GM12892 (cell line): Measurements from ENCODE around the gene ALDH3A2.

Experiments
- DNase-seq: peaks from one replicate; pipeline ENCODE4 v3.0.0; 2011; ENCODE audit not compliant: insufficient read length
- FAIRE-seq: peaks from 2 replicates; lab custom pipeline; 2011; peaks lifted over from hg19 to GRCh38; lab: Jason Lieb, UNC
- POLR2A ChIP-seq: IDR thresholded peaks from 2 replicates; pipeline ENCODE4 v1.6.1; 2011; ENCODE audit warnings: low read depth, low read length, control low read depth
- POLR2AphosphoS5 ChIP-seq: IDR thresholded peaks from 2 replicates; pipeline ENCODE4 v1.6.1; 2011; ENCODE audit warnings: low read depth, low read length, control low read depth
- TAF1 ChIP-seq: IDR thresholded peaks from 2 replicates; pipeline ENCODE4 v1.6.1; 2011; ENCODE audit warnings: low read depth, mild to moderate bottlenecking, control low read depth, low read length, borderline replicate concordance

ALDH3A2 gene

DNA sequence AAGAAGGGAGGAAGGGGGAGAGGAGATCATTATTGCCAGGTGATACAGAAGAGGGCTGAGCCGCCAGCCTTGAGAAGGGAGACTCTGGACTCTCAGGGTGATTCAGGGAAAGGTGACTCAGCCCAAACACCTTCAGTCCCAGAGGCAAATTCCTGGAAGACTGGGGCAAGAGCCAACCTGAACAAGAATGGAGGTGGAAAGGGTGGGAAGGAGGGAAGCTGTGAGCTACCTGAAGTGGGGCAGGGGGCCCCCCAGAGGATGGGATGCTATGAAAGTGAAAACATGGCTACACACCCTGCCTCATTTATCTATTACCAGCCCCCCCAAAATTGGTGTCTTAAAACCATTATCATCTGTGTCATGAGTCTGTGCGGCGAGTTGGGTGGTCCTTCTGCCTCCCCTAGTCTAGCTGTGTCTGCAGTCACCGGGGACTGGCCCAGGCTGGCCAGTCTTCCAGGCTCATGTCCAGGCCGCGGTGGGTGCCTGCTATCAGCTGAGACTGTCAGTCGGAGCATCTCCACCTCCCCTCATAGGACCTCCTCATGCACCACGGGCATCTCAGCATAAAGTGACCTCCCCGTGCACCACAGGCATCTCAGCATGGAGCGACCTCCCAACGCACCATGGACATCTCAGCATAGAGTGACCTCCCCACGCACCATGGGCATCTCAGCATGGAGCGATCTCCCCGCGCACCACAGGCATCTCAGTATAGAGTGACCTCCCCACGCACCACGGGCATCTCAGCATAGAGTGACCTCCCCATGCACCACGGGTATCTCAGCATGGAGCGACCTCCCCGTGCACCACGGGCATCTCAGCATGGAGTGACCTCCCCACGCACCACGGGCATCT, 71.0 kb downstream of the ALDH3A2 start:
- FAIRE-seq (no peak), DNase-seq (no peak)
- TF ChIP-seq POLR2A (no peak), TAF1 (no peak), POLR2AphosphoS5 (no peak)

GRCh38 chr17:19720210-19720475, 71.6 kb downstream of the ALDH3A2 start:
- FAIRE-seq (no peak), DNase-seq (no peak)
- TF ChIP-seq POLR2A, result no peak
- no peak for TF ChIP-seq POLR2AphosphoS5
- no peak for TF ChIP-seq TAF1

DNA sequence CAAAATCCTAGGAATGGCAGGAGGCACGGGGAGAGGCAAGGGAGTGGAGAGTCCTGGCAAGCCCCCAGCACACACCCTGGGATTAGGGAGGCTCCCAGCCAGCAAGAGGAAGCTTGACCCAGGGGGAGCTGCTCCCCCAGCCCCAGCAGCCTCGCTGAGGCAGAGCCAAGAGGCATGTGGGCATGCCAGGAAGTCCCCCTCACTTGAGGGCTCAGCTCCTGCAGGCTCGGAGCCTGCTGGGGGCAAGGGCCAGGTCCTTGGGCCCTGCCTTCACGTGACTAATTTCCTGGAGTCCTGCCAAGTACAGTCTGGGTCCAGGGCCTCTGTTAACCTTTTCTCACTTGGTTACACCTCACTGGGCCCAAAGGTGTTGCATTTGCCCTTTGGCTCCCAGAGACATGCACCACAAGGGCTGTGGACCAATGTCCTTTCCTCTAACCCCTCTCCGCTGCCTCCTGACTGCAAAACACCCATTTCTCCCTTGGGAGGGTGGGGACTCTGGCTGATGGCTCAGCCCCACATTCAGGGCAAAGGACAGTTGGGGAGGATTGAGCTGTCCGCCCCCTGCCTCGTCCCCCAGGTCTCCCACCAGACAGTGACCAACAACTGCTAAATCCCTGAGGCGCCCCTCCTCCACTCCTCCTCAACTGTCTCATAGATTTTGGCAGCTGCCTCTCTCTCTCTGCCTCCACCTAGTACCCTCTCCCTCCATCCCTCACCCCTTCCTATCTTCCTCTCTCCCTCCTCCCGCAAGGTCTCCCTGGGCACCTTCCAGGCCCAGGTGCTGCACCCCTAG, 72.3 kb downstream of the ALDH3A2 start:
- TF ChIP-seq POLR2A, result no peak
- TF ChIP-seq POLR2AphosphoS5, result no peak
- no peak for TF ChIP-seq TAF1
- FAIRE-seq (no peak), DNase-seq (no peak)

GRCh38 chr17:19723964-19724363, 75.4 kb downstream of the ALDH3A2 start:
- no peak for FAIRE-seq
- TF ChIP-seq POLR2AphosphoS5 (no peak), TAF1 (no peak), POLR2A (no peak)
- DNase-seq, result no peak

GRCh38 chr17:19724501-19725420, 76.2 kb downstream of the ALDH3A2 start:
- TF ChIP-seq POLR2AphosphoS5, result no peak
- TF ChIP-seq TAF1, result no peak
- no peak for TF ChIP-seq POLR2A

DNA sequence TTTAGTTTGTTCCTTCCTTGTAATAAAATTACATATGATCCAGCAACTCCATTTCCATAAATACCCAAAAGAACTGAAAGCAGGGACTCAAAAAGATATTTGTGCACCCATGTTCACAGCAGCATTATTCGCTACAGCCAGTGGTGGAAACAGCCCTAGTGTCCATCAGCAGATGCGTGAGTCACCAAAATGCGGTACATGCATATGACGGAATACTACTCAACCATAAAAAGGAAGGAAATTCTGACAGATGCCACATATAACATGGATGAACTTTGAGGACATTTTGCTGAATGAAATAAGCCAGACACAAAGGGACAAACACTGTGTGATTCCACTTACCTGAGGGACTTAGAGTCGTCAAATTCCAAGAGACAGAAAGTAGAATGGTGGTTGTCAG, 76.9 kb downstream of the ALDH3A2 start:
- no peak for DNase-seq
- TF ChIP-seq TAF1, result no peak
- no peak for TF ChIP-seq POLR2AphosphoS5
- TF ChIP-seq POLR2A, result no peak
- FAIRE-seq, result no peak

More at GRCh38 chr17:19724501-19725420, 76.2 kb downstream of the ALDH3A2 start:
- no peak for DNase-seq
- FAIRE-seq, result no peak

- DNase-seq (no peak), FAIRE-seq (no peak)
- no peak for TF ChIP-seq POLR2A
- no peak for TF ChIP-seq TAF1
- TF ChIP-seq POLR2AphosphoS5, result no peak
Measured at GRCh38 chr17:19726631-19727376, 78.3 kb downstream of the ALDH3A2 start.
